Measurements from ENCODE around the gene GALNT11. TPM values are rescaled to one million over a fixed set of nuclear protein-coding genes. Genes with fewer than 3 reads are reported as not detected.

Gene GALNT11
- total and polyA plus RNA-seq, 2 of the 4 experiments (the other 2 are of a cell fraction): 24.4 to 29.3 TPM

GRCh38 chr7:152046531-152046930 lies 21.1 kb downstream of the GALNT11 start:
- no peak overlapping the region for H4K91ac ChIP-seq (ENCODE audit: insufficient read depth, low read depth, low read length)
- no TSS peak for BruUV-seq (replicated peaks)
- H2AK9ac ChIP-seq (replicated peaks; ENCODE audit: low read depth, low read length, poor library complexity): no peak overlapping the region
- dilution Hi-C loops (cut with HindIII; ENCODE audit: low sequenced_read_pairs, unreplicated experiment): no loop called here
- H3K9ac ChIP-seq (ENCODE audit: low read depth, low read length): no peak overlapping the region
- no peak overlapping the region for H3K56ac ChIP-seq (ENCODE audit: extremely low read depth, insufficient read depth, low read length)
- POLR2A ChIA-PET (ENCODE audit: unreplicated experiment): no interaction called here
- no peak overlapping the region for H2BK5ac ChIP-seq (ENCODE audit: low read depth, low read length, poor library complexity, severe bottlenecking)
- no peak overlapping the region for H3K23ac ChIP-seq (ENCODE audit: low read depth, low read length)
- H3K79me1 ChIP-seq (ENCODE audit: low read depth in 1 of 2, low read length in 2 of 2): peaks cover 9 to 13% of the 10 kb centered on the region in 2 experiments; a peak in 3 of 4 replicates
- H2BK120ac ChIP-seq (ENCODE audit: low read depth, low read length): no peak overlapping the region
- no peak overlapping the region for H3K27ac ChIP-seq (ENCODE audit: insufficient read depth, low read length)
- no peak overlapping the region for H2AFZ ChIP-seq (replicated peaks; ENCODE audit: low read length, poor library complexity)
- no peak overlapping the region for H2BK15ac ChIP-seq (ENCODE audit: low read depth, low read length)
- H2AK5ac ChIP-seq (ENCODE audit: low read depth, low read length): no peak overlapping the region
- peaks cover 3% of the 10 kb centered on the region; the same call in 1 of the 2 replicates for H3K4me1 ChIP-seq (ENCODE audit: control insufficient read depth, insufficient read depth, low read length)
- in situ Hi-C loops (cut with MboI; ENCODE audit: low sequenced_read_pairs): no loop called here
- no peaks in the 10 kb centered on the region; the same call in 1 of the 2 replicates for H4K20me1 ChIP-seq (ENCODE audit: insufficient read depth, low read length)
- ATAC-seq (ENCODE audit: low read depth): no peak
- H3K27me3 ChIP-seq (ENCODE audit: control insufficient read depth, insufficient read depth, low read length): no peaks in the 10 kb centered on the region
- no peak overlapping the region for H3K4me3 ChIP-seq (ENCODE audit: insufficient read depth, low read depth, low read length)
- H4K8ac ChIP-seq (ENCODE audit: low read depth in 2 of 2, low read length in 2 of 2): no peak overlapping the region
- peaks cover 7% of the 10 kb centered on the region; the same call in 1 of the 2 replicates for H3K9me1 ChIP-seq (ENCODE audit: insufficient read depth, low read length)
- H3K18ac ChIP-seq (ENCODE audit: low read depth, low read length): no peak overlapping the region
- H3K4ac ChIP-seq (ENCODE audit: low read depth, low read length): no peak overlapping the region
- DNase-seq: no peak
- H2BK20ac ChIP-seq (ENCODE audit: low read depth, low read length): no peak overlapping the region
- TF ChIP-seq RAD21 (IDR thresholded peaks at IDR 0.05; ENCODE audit: low read length): no peak
- no peak for TF ChIP-seq BHLHE40 (IDR thresholded peaks at IDR 0.05; ENCODE audit: low read depth, low read length)
- TF ChIP-seq CTCF (conservative IDR thresholded peaks at IDR 0.05; ENCODE audit: low read depth, low read length): no peak
- no peak for TF ChIP-seq MAZ (IDR thresholded peaks at IDR 0.05; ENCODE audit: borderline replicate concordance, low read depth, low read length)
- no peak for TF ChIP-seq RFX5 (IDR thresholded peaks at IDR 0.05; ENCODE audit: low read depth, low read length)
- TF ChIP-seq ELK1 (IDR thresholded peaks at IDR 0.05; ENCODE audit: borderline replicate concordance, low read depth, low read length): no peak
- no peak for TF ChIP-seq POLR2A (IDR thresholded peaks at IDR 0.05; ENCODE audit: low read depth, low read length)
- no peak for TF ChIP-seq NFE2L2 (IDR thresholded peaks at IDR 0.05; ENCODE audit: low read depth, low read length)
- no peak for TF ChIP-seq FOS (IDR thresholded peaks at IDR 0.05; ENCODE audit: low read depth, low read length)
- no peak for TF ChIP-seq CHD1 (IDR thresholded peaks at IDR 0.05; ENCODE audit: low read depth, low read length)
- TF ChIP-seq CEBPB (IDR thresholded peaks at IDR 0.05; ENCODE audit: low read depth, low read length): no peak
- TF ChIP-seq MXI1 (IDR thresholded peaks at IDR 0.05; ENCODE audit: borderline replicate concordance, low read depth, low read length): no peak
- TF ChIP-seq MAFK (IDR thresholded peaks at IDR 0.05; ENCODE audit: low read depth, low read length): no peak
- no peaks in the 10 kb centered on the region for H3K9me3 ChIP-seq (ENCODE audit: control insufficient read depth, insufficient read depth, low read length)
- H3K4me2 ChIP-seq (ENCODE audit: low read depth, low read length): no peak overlapping the region
- H4K5ac ChIP-seq (ENCODE audit: low read depth, low read length): no peak overlapping the region
- no peak overlapping the region for H3K14ac ChIP-seq (replicated peaks; ENCODE audit: low read depth, low read length)
- intact Hi-C loops (cut with micrococcal nuclease): no loop called here
- no peaks in the 10 kb centered on the region for H3K36me3 ChIP-seq (ENCODE audit: control insufficient read depth, insufficient read depth, low read length)
- CTCF ChIA-PET: interaction anchor here (0.7 kb wide), 1 partner anchor 114 kb away, joined by 3 read pairs; no protein-coding TSS in a partner anchor

All from IMR-90 (cell line).